GM12801 (cell line): ENCODE data around the gene CLEC16A.

Source experiments
- CTCF ChIP-seq: IDR thresholded peaks from one replicate; pipeline ENCODE4 v1.5.1; 2011; ENCODE audit warnings: control low read depth; ENCODE audit not compliant: insufficient read length; ENCODE audit errors: extremely low read depth

The CLEC16A gene

DNA sequence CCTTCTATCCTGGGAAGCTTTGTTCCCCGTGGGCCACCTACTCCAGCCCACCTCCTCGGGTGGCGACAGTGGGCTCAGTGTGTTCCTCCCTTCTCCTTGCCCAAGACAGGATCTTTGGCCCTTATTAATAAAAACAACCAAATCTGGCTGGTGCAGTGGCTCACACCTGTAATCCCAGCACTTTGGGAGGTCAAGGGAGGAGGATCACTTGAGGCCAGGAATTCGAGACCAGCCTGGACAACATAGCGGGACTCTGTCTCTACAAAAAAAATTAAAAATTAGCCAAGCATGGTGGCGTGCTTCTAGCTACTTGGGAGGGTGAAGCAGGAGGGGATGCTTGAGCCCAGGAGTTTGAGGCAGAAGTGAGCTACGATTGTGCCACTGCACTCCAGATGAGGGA lies 269.4 kb downstream of the CLEC16A start:
- TF ChIP-seq CTCF = no peak

GRCh38 chr16:11215935-11216556 lies 271.7 kb downstream of the CLEC16A start:
- TF ChIP-seq CTCF = no peak

- TF ChIP-seq CTCF = no peak
Measured at GRCh38 chr16:11217651-11218603, 273.6 kb downstream of the CLEC16A start.

DNA sequence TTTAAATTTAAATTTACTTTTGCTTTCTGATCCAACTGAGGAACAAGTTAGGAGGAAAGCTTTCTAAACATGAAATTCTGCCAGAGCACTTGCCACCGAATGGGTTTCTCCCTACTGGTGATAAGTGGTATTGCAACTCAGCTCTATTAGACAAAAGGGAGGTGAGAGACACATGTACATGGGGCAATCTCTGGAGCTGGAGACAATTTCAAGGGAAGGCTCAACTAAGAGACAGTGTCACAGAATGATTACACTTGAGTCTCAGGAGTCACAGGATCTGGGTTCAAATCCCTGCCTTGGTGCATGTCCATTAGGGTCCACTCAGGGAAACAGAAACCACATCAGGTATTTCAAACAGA lies 274.2 kb downstream of the CLEC16A start:
- no peak for TF ChIP-seq CTCF

- TF ChIP-seq CTCF = no peak
Measured at GRCh38 chr16:11219178-11219577, 274.8 kb downstream of the CLEC16A start.

- no peak for TF ChIP-seq CTCF
Measured at GRCh38 chr16:11224096-11224893, 279.9 kb downstream of the CLEC16A start.

DNA sequence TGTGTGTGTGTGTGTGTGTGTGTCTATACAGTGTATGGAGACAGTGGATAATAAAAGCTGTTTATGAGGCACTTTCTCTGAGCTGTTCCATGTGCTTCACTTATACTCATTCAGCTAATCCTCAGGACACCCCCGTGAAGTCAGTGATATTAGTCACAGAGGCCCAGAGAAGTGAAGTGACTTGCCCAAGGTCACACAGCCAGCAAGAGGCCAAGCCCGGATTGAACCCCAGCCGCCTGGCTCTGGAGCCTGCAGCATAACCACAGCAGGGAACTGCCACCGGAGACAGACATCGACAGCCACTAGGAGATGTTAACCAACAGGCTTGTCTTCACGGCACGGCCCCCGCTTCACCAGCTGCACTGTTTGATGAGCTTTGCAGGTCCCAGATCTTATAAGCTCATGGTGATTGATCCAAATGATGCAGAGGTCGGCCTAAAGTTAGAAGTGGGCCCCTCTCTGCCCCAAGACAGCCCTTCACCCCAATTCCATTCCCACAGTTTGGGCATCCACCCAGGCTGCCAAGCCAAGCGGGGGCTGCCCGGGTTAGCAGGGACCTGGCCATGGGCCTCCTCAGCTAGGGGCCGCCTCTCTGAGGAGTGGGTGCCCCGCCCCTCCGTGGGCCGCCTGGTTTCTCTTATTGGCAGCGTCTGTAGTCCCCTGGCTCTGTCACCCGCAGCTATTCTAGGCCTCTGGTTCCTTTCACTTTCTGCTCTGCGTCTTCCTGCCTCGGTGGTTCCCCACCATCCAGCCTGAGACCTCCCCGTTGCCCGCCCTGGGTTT lies 280.7 kb downstream of the CLEC16A start:
- TF ChIP-seq CTCF = no peak
